IPS-NIHi7 (cell line): ENCODE measurements around the gene FOXM1.
A peak's percentile ranks its signal among the peaks of the same experiment; 100 is the strongest.
"Not testable (repeated sequence)": the region's sequence is repeated elsewhere in the genome, so short reads cannot be mapped to it uniquely, and the experiment has no call there.

Experiments used
- DNase-seq: peaks from one replicate; pipeline ENCODE4 v3.0.0; 2012; ENCODE audit warnings: mixed read lengths; ENCODE audit errors: extremely low spot score

Gene FOXM1

DNA sequence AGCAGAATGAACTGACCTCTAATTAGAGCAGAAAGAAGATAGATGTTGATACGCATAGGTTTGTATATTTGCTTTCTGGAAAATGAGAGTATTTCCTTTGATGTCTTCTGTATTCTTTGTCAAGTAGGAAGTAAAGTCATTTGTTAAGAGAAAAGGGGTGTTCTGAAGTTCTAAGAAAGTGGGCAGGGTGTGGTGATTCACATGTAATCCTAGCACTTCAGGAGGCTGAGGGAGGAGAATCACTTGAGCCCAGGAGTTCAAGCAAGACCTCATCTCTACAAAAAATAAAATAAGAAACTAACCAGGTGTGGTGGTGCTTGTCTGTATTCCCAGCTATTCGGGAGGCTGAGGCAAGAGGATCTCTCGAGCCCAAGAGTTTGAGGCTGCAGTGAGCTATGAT lies 2.9 kb upstream of the FOXM1 start:
- no peak for DNase-seq

- DNase-seq: no peak
These were observed 1.2 kb upstream of the FOXM1 start for GRCh38 chr12:2877953-2878732.

GRCh38 chr12:2876431-2877046 lies 435 bp downstream of the FOXM1 start:
- DNase-seq: peak; percentile 51

DNA sequence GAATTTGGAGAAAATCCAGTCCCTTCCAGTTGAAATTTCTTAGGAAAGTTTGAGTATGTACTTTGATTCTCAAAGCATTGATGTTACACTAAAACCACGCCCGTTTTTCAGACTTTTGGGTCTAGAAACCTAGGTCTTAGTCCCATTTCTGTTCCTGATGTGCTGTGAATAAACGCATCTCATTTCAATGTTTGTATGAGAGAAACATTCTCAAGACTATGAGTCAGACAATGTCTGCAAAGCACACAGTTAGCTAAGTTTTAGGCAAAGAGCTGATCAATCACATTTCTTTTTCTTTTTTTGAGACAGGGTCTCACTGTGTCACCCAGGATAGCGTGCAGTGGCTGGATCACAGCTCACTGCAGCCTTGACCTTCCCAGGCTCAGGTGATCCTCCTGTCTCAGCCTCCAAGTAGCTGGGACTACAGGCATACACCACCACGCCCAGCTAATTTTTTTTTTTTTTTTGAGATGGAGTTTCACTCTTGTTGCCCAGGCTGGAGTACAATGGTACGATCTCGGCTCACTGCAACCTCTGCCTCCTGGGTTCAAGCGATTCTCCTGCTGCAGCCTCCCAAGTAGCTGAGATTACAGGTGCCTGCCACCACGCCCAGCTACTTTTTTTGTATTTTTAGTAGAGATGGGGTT lies 7.9 kb downstream of the FOXM1 start:
- DNase-seq: not testable (repeated sequence)

GRCh38 chr12:2864198-2864597 lies 12.8 kb downstream of the FOXM1 start:
- no peak for DNase-seq

- DNase-seq: not testable (repeated sequence)
These were observed 13.6 kb downstream of the FOXM1 start for GRCh38 chr12:2863402-2863801.

GRCh38 chr12:2862876-2863275 lies 14.1 kb downstream of the FOXM1 start:
- DNase-seq: no peak

GRCh38 chr12:2860170-2860569 lies 16.8 kb downstream of the FOXM1 start:
- no peak for DNase-seq

- no peak for DNase-seq
These were observed 18.0 kb downstream of the FOXM1 start for GRCh38 chr12:2858944-2859421.

DNA sequence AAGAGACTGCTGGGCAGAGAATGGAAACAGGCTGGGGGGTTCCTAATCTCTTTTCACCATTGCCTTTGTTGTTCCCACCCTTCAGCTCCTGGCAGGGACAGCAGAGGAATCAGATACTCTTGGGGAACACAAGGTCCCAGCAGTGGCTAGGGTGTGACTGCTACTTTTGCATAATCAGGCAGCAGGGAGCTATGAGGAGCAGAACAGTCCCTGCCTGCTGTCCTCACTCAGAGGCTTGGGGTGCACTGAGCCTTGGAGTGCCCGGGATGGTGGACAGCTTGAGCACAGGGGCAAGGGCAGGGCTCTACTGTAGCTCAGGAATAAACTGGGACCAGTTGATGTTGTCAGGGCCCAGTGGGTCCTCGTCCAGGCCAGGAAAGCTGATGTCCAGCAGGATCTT lies 18.6 kb downstream of the FOXM1 start:
- no peak for DNase-seq

DNA sequence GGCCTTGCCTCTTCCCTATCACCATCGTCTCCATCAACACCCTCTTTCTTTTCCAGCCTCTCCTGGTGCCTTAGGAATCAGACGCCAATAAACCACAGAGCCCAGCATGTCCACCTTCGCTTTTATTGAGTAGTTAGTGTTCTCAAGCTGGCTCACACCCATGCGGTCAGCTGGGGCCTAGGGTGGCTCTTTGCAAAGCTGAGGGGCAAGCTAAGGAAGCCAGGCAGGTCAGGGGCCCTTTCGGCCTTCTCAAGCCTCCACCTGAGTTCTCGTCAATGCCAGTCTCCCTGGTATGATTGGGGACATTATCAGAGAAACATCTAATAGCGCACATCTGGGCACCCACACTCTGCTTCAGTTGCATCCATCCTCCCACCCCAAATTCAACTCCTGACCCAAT lies 19.4 kb downstream of the FOXM1 start:
- no peak for DNase-seq

DNA sequence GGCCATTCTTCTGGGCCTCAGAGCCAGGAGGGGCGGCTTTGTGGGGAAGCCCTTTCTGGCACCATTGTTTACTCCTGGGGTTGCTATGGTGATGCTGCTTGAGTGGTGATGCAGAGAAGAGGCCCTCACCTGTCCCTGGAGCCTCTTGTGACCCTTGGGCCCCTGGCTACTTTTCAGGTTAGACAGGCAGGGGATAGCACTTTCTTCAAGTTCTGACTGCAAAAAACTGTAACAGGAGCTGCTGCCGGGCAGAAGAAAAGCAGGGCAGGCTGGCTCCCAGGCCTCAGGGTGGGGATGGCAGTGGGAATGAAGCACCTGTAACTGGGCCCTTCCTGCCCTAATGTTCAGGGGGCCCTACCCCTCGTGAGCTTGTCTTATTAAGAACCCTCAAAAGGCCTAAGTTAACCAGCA lies 19.9 kb downstream of the FOXM1 start, which contains the start of gene TEX52:
TEX52 (minus strand) TSS at position 19 of the 411 bp plus-strand sequence; CDS start at position 6, 13 bp downstream.
- peak; percentile 69 for DNase-seq

DNA sequence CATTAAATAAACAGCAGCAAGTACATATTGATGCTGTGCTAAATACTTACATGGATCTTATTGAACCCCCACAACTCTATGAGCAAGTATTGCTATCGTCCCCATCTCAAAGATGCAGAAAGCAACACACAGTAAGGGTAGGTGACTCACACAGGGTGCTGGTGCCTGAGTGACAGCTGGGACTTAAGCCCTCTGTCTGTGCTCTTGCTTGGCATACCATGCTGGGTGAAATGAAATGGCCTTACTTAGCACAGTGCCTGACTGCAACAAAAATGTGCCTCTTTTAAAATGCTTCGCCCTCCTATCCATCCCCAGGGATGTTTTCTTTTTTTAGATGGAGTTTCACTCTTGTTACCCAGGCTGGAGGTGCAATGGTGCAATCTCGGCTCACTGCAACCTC lies 20.9 kb downstream of the FOXM1 start:
- DNase-seq: no peak

DNA sequence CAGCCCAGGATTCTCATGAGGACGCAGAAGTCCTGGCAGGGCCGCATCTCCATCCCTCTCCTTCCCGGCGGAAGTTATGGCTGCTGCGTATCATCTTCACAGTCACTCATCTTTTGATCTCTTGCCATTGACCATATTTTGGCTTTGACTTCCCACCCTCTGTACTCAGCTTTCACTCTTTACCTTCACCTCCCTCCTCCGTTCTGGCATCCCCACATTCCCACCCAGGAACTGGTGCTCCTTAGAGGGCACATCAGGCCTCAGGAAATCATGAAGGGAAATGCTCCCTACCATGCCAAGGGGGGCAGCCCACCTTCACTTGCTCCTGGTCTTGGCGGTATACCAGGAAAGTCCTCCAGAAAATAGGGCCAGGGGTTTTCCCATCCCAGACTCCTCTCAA lies 21.4 kb downstream of the FOXM1 start:
- no peak for DNase-seq

DNA sequence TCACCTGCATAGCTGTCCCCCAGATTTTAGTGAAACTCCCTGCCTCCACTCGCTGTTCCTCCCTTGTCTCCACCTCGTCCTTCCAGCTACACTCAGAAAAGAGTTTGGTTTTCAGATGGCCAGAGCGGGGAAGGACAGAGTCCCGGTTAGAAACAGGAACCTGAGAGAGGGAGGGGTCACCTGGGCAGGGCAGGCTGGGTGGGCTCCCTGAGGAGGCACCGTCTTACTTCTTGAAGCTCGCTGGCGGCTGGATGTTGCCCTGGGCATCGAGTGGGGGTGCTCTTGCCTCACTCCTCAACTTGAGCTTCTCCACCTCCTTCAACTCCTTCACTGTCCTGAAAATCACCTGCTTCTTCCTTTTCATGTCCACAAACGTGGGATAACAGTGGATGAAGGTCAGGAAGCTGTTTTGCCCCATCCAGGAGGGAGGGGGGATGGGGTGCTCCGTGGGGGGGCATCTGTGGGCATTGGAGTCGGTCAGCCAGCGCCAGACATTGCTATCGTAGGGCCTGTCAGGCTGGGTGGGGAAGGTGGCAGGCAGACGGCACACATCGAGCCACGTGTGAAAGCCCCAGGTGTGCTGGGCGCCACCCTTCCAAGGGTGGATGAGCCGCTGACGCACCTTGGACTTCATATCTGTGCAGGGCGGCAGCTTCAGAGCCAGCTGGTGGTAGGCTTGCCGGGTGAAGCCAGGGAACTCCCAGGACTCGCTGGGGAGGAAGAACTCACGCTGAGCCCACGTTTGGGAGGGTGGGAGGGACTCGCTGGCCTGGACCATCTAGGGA lies 22.1 kb downstream of the FOXM1 start:
- DNase-seq: no peak

- DNase-seq: peak; percentile 97
These were observed 23.3 kb downstream of the FOXM1 start for GRCh38 chr12:2853626-2854025.

DNA sequence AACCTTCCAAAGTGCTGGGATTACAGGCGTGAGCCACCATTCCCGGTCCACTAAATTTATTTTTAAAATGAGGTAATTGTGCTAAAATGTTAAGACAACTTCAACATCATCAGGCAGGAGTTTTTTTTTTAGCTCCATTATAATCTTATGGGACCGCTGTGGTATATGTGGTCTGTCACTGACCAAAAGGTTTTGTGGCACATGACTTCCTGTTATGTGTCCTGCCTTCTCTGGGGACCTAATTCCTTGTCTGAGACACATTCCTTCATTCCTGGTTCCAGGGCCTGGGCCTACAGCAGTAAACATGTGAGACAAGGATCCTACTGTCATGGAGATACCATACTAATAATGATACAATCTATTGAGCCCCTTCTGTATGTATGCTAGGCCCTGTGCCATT lies 25.0 kb downstream of the FOXM1 start:
- no peak for DNase-seq

DNA sequence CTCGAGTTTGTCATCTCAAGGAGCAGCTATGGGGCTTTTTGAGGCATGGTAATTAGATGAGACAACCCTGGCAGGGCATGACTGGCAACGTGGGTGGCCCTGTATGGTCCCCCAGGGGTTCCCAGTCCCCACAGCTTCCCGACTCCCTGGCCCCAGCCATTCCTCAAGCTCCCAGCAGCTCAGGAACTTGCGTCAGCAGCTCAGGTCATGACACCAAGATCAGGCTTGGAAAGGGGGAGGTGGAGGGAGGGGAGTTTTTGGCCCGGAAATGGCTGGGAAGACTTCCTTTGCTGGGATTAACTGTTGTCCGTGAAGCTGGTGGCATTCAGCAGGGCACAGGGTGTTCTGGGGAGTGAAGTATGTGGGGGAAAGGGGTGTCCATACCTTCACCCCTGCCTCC lies 31.7 kb downstream of the FOXM1 start:
- no peak for DNase-seq

GRCh38 chr12:2844786-2845185 lies 32.2 kb downstream of the FOXM1 start:
- DNase-seq: no peak

DNA sequence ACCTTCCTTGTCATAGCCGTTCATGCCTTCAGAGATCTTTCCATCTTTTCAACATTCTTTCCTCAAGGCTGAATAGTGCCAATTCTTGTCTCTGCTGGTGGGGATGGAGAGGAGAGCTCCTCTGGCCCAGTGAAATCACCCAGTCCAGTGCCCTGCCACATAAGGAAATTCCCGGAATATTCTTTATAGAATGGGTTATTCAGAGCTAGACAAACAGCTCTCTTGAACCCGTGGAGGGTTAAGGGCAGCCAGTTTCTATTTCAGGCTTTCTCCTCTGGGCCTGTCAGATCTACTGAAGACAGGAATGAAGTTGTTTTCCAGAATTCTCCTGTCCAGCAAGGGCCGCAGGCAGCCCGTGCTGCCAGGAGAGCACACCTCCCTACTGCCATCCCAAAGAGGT lies 34.0 kb downstream of the FOXM1 start:
- no peak for DNase-seq

GRCh38 chr12:2841056-2841650 lies 35.8 kb downstream of the FOXM1 start:
- DNase-seq: no peak

GRCh38 chr12:2836574-2836973 lies 40.4 kb downstream of the FOXM1 start:
- DNase-seq: no peak
